ENCODE results near the gene CDH1. TPM values are rescaled to one million over a fixed set of nuclear protein-coding genes. Genes with fewer than 3 reads are reported as not detected.

CDH1 gene
- total RNA-seq, 1 experiment from 2014 or later, result 65.8 TPM

- H3K4me3 ChIP-seq (ENCODE audit: low read depth in 2 of 2, low read length in 2 of 2), result no peak overlapping the region
- no peaks in the 10 kb centered on the region for H3K36me3 ChIP-seq (ENCODE audit: control insufficient read depth, insufficient read depth, low read length)
- no peak for ATAC-seq
These were observed 27.8 kb downstream of the CDH1 start for GRCh38 chr16:68764862-68765261.

GRCh38 chr16:68767581-68767980 lies 30.5 kb downstream of the CDH1 start:
- H3K9me3 ChIP-seq (ENCODE audit: control insufficient read depth, insufficient read depth, low read depth, low read length), result no peaks in the 10 kb centered on the region
- DNase-seq (ENCODE audit: low read depth, low spot score) (no peak), ATAC-seq (no peak)
- peaks cover 7% of the 10 kb centered on the region for H3K4me1 ChIP-seq (ENCODE audit: control insufficient read depth, insufficient read depth, low read length)
- no TSS peak for BruUV-seq (replicated peaks)
- H3K4me3 ChIP-seq (ENCODE audit: low read depth in 2 of 2, low read length in 2 of 2), result no peak overlapping the region
- no peak overlapping the region for H3K27ac ChIP-seq (ENCODE audit: low read length)
- no peaks in the 10 kb centered on the region for H3K27me3 ChIP-seq (ENCODE audit: control insufficient read depth, insufficient read depth, low read length)
- in situ Hi-C loops (cut with HindIII; ENCODE audit: low pct_unique_long_range_greater_than_20kb, low sequenced_read_pairs), result no loop called here
- no peaks in the 10 kb centered on the region for H3K36me3 ChIP-seq (ENCODE audit: control insufficient read depth, insufficient read depth, low read length)
- TF ChIP-seq TCF7L2 (IDR thresholded peaks at IDR 0.05; ENCODE audit: low read depth, low read length) (no peak), SIN3A (IDR thresholded peaks at IDR 0.05; ENCODE audit: borderline replicate concordance, insufficient read depth, low read depth, low read length) (no peak), POLR2AphosphoS5 (IDR thresholded peaks at IDR 0.05; ENCODE audit: low read depth, low read length) (no peak)
- TF ChIP-seq, protein P1, sequence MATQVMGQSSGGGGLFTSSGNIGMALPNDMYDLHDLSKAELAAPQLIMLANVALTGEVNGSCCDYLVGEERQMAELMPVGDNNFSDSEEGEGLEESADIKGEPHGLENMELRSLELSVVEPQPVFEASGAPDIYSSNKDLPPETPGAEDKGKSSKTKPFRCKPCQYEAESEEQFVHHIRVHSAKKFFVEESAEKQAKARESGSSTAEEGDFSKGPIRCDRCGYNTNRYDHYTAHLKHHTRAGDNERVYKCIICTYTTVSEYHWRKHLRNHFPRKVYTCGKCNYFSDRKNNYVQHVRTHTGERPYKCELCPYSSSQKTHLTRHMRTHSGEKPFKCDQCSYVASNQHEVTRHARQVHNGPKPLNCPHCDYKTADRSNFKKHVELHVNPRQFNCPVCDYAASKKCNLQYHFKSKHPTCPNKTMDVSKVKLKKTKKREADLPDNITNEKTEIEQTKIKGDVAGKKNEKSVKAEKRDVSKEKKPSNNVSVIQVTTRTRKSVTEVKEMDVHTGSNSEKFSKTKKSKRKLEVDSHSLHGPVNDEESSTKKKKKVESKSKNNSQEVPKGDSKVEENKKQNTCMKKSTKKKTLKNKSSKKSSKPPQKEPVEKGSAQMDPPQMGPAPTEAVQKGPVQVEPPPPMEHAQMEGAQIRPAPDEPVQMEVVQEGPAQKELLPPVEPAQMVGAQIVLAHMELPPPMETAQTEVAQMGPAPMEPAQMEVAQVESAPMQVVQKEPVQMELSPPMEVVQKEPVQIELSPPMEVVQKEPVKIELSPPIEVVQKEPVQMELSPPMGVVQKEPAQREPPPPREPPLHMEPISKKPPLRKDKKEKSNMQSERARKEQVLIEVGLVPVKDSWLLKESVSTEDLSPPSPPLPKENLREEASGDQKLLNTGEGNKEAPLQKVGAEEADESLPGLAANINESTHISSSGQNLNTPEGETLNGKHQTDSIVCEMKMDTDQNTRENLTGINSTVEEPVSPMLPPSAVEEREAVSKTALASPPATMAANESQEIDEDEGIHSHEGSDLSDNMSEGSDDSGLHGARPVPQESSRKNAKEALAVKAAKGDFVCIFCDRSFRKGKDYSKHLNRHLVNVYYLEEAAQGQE (IDR thresholded peaks at IDR 0.05; ENCODE audit: insufficient read depth in 1 of 2, low read depth in 2 of 2, low read length in 1 of 2), result no peak
- TF ChIP-seq, protein P2, sequence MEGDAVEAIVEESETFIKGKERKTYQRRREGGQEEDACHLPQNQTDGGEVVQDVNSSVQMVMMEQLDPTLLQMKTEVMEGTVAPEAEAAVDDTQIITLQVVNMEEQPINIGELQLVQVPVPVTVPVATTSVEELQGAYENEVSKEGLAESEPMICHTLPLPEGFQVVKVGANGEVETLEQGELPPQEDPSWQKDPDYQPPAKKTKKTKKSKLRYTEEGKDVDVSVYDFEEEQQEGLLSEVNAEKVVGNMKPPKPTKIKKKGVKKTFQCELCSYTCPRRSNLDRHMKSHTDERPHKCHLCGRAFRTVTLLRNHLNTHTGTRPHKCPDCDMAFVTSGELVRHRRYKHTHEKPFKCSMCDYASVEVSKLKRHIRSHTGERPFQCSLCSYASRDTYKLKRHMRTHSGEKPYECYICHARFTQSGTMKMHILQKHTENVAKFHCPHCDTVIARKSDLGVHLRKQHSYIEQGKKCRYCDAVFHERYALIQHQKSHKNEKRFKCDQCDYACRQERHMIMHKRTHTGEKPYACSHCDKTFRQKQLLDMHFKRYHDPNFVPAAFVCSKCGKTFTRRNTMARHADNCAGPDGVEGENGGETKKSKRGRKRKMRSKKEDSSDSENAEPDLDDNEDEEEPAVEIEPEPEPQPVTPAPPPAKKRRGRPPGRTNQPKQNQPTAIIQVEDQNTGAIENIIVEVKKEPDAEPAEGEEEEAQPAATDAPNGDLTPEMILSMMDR (IDR thresholded peaks at IDR 0.05), result no peak
- ChIA-PET CTCF (no interaction called here), POLR2A (no interaction called here)
- intact Hi-C loops (cut with micrococcal nuclease; ENCODE audit: unreplicated experiment), result no loop called here

More at GRCh38 chr16:68764862-68765261, 27.8 kb downstream of the CDH1 start:
- TF ChIP-seq, protein P1 (IDR thresholded peaks at IDR 0.05; ENCODE audit: insufficient read depth in 1 of 2, low read depth in 2 of 2, low read length in 1 of 2), result no peak
- TF ChIP-seq POLR2AphosphoS5 (IDR thresholded peaks at IDR 0.05; ENCODE audit: low read depth, low read length) (no peak), TCF7L2 (IDR thresholded peaks at IDR 0.05; ENCODE audit: low read depth, low read length) (no peak), SIN3A (IDR thresholded peaks at IDR 0.05; ENCODE audit: borderline replicate concordance, insufficient read depth, low read depth, low read length) (no peak)
- TF ChIP-seq, protein P2 (IDR thresholded peaks at IDR 0.05), result no peak
- intact Hi-C loops (cut with micrococcal nuclease; ENCODE audit: unreplicated experiment) (no loop called here), in situ Hi-C loops (cut with HindIII; ENCODE audit: low pct_unique_long_range_greater_than_20kb, low sequenced_read_pairs) (no loop called here)
- Histone ChIP-seq H3K9me3 (ENCODE audit: control insufficient read depth, insufficient read depth, low read depth, low read length) (no peaks in the 10 kb centered on the region), H3K27ac (ENCODE audit: low read length) (no peak overlapping the region), H3K27me3 (ENCODE audit: control insufficient read depth, insufficient read depth, low read length) (no peaks in the 10 kb centered on the region), H3K4me1 (ENCODE audit: control insufficient read depth, insufficient read depth, low read length) (peaks cover 10% of the 10 kb centered on the region)
- ChIA-PET POLR2A (no interaction called here), CTCF (no interaction called here)
- BruUV-seq (replicated peaks), result no TSS peak
- no peak for DNase-seq (ENCODE audit: low read depth, low spot score)

Measured in Panc1 (cell line).